GM12872 (cell line): ENCODE measurements around the gene MEAK7.

Source experiments
- TF ChIP-seq, protein P1 (sequence below): IDR thresholded peaks from 3 replicates; pipeline ENCODE4 v1.5.1; 2011; ENCODE audit warnings: low read depth, mild to moderate bottlenecking, low read length, moderate library complexity; ENCODE audit not compliant: insufficient read depth

Gene MEAK7

GRCh38 chr16:84459533-84459894 lies 44.9 kb downstream of the MEAK7 start:
- TF ChIP-seq, protein P1, sequence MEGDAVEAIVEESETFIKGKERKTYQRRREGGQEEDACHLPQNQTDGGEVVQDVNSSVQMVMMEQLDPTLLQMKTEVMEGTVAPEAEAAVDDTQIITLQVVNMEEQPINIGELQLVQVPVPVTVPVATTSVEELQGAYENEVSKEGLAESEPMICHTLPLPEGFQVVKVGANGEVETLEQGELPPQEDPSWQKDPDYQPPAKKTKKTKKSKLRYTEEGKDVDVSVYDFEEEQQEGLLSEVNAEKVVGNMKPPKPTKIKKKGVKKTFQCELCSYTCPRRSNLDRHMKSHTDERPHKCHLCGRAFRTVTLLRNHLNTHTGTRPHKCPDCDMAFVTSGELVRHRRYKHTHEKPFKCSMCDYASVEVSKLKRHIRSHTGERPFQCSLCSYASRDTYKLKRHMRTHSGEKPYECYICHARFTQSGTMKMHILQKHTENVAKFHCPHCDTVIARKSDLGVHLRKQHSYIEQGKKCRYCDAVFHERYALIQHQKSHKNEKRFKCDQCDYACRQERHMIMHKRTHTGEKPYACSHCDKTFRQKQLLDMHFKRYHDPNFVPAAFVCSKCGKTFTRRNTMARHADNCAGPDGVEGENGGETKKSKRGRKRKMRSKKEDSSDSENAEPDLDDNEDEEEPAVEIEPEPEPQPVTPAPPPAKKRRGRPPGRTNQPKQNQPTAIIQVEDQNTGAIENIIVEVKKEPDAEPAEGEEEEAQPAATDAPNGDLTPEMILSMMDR = no peak

DNA sequence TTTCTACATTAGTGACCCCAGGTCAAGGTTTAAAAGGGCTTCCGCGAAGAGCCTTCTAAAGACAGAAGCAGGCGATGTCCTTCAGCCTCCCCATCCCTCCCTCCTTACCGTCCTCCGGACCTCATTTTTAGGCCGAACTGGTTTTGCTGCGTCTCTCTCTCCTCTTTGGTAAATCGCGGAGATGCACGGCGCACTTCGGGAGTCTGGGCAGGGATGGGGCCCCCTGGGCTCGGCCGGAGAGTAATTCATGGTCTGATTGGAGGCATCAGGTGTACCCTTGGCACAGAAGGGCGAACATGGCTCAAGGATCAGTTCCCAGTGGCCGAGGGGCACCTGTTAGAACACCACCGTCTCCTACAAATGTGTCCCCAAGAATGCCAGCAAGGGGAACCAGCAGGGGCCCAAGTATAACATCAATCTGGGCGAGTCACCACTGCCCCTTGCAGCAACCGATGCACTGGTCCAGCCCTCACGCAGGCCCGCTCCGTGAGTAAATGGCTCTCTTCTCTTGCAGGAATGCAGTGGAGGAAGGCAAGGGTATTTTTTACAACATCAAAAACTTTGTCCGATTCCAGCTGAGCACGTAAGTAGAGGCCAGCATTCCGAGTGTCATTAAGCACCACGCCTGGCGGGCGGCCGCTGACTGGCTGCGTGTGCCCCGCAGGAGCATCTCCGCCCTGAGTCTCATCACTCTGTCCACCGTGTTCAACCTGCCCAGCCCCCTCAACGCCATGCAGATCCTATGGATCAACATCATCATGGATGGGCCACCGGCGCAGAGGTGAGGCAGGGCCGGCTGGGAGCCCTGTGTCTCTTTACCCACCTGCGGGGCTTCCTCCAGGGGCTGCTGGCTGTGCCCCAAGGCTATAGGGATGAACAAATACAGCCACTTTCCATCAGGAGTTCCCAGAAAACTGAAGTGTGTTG lies 45.6 kb downstream of the MEAK7 start:
- TF ChIP-seq, protein P1 = no peak

- TF ChIP-seq, protein P1 = no peak
Observed at GRCh38 chr16:84455031-84455430, 49.4 kb downstream of the MEAK7 start.
